Thymus (tissue), 11 donors: ENCODE data around the gene NDUFB3. TPM values are rescaled to one million over a fixed set of nuclear protein-coding genes. Genes with fewer than 3 reads are reported as not detected.

Experiments
- DNase-seq, 9 donors: peaks; one replicate each; pipeline ENCODE4 v3.0.0-alpha.2; 2013; ENCODE audit warnings: low spot score in 9 of 9, low read depth in 6 of 9, missing footprints in 1 of 9
- H3K27ac ChIP-seq, 2 donors: one replicate each; pipeline ENCODE4 v1.5.1; 2013; ENCODE audit warnings: control low read depth in 1 of 2, low read depth in 1 of 2, low read length in 1 of 2, mild to moderate bottlenecking in 1 of 2, moderate library complexity in 1 of 2
- H3K27me3 ChIP-seq, 2 donors: one replicate each; pipeline ENCODE4 v1.5.1; 2013; ENCODE audit warnings: low read length in 1 of 2; ENCODE audit not compliant: control insufficient read depth in 2 of 2, insufficient read depth in 1 of 2
- H3K36me3 ChIP-seq, 2 donors: one replicate each; pipeline ENCODE4 v1.5.1; 2013; ENCODE audit warnings: low read length in 1 of 2, mild to moderate bottlenecking in 1 of 2, moderate library complexity in 1 of 2; ENCODE audit not compliant: control insufficient read depth in 2 of 2, insufficient read depth in 2 of 2
- H3K4me1 ChIP-seq, 2 donors: one replicate each; pipeline ENCODE4 v1.5.1; 2013; ENCODE audit warnings: low read length in 2 of 2; ENCODE audit not compliant: control insufficient read depth in 2 of 2, insufficient read depth in 2 of 2
- H3K4me3 ChIP-seq, 2 donors: one replicate each; pipeline ENCODE4 v1.5.1; 2013; ENCODE audit warnings: low read length in 2 of 2, control low read depth in 1 of 2, mild to moderate bottlenecking in 1 of 2
- H3K9me3 ChIP-seq, 2 donors: one replicate each; pipeline ENCODE4 v1.5.1; 2013; ENCODE audit warnings: low read length in 1 of 2, mild to moderate bottlenecking in 1 of 2; ENCODE audit not compliant: control insufficient read depth in 2 of 2, insufficient read depth in 1 of 2
- WGBS: extraction: QIAGEN DNeasy Blood & Tissue Kit; methylation state at CpG from one replicate; pipeline ENCODE4 v1.1.7; 2013; 5-methylcytosine and 5-hydroxymethylcytosine counted together
- polyA plus RNA-seq: library from polyadenylated mRNA; stranded (reverse); fragments of 200-250 nt; gene quantifications from one replicate; pipeline ENCODE4 v1.2.3, GENCODE V29; 2013
- total RNA-seq: library from RNA; stranded (reverse); fragments of 120-200 nt; gene quantifications from one replicate; pipeline ENCODE4 v1.2.4, GENCODE V29; 2013
- donor health status: healthy.

NDUFB3 gene
- total and polyA plus RNA-seq, 2 donors: 83.0 to 210 TPM

DNA sequence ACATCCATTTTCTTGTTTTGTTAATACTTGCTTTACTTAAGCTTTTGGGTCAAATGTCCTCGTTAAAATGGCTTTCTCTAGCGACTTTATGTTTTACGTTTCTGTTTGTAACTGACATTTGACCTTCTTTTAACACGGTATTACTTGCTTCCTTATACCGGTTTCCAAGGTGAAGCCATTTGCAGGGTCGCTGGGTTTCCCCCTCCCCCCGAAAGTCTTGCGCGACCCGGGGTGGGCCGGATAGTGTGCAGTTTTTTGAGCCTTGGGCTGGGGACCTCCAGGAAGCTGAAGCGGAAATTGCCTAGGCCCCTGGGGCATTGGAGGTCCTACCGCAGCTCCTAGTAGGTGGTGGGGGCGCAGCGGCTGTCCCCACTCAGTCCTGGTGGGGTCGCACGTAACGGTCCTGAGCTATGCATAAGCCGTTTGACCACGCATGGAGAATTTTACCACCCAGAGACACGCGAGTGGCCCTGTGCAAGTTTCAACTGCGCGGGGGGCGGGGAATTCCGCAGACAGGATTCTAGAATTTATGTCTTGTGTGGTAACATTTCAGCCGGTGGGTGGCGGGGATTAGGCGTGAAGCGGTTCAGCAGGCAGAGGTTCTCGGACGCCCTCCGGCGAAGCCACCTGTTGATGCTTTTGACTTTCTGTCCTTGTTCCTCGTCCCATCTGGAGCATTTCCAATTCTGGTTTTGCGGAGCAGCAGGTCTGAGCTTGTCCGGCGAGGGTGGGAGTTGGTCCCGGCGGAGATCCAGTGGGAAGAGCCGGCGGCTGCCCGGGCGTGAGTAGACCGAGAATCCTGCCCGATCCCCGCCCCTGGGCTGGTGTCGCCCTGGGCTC, 46.5 kb downstream of the NDUFB3 start:
- H3K36me3 ChIP-seq: peaks cover 0 to 7% of the 10 kb centered on the region in 2 donors
- H3K27me3 ChIP-seq: no peaks in the 10 kb centered on the region
- WGBS: under 1% methylated on average over 48 of the region's 48 CpGs
- peaks cover 0 to 6% of the 10 kb centered on the region in 2 donors for H3K9me3 ChIP-seq
- peak in 8 of 9 donors; percentile 63 to 91 (median 76) for DNase-seq
- peaks cover 27 to 62% of the 10 kb centered on the region in 2 donors for H3K4me1 ChIP-seq
- peak overlapping the region; percentile 99 to 100 for H3K27ac ChIP-seq
- H3K4me3 ChIP-seq: peak overlapping the region; percentile 93 to 98

DNA sequence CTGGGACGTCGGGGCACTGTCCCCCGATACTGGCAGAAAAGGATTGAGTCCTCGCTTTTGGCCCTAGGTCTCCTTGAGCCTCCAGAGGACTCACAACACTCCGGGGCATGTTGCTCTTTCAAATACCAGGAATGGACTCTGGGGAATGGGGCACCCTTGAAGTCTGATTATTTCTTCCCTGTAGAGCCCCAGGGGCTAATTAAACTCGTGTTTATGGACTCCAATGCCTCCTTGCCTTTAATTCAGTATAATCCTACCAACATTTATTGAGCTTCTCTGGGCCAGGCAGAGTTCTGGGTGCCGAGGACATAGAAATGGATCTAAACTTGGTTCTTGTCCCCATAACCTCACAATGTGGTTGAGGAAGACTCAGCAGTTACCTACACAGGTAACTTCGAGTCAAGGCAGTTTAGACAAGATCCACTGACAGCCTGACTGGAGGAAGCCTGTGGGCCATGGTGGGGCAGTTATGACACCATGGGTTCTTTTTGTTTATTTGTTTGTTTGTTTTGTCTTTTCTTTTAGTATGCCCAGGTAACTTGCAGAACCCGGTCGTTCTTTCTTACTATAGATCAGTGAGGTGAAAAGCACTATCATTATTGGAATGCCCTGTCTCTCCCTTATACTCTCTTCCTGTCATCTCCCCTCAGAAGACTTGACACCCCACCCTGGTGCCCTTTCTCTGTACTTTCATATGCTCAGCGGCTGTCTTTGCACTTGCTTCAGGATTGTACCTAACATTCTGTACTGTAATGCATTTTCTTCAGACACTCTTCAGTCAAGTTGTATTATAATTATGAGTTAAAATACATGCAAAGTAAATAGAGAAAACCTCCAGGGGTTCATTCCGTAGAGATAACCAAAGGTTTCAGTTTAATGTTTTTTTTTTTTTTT, 47.4 kb downstream of the NDUFB3 start:
- Histone ChIP-seq H3K27ac (peak overlapping the region; percentile 99 to 100), H3K4me1 (peaks cover 27 to 71% of the 10 kb centered on the region in 2 donors), H3K9me3 (peaks cover 0 to 6% of the 10 kb centered on the region in 2 donors), H3K36me3 (peaks cover 0 to 7% of the 10 kb centered on the region in 2 donors), H3K4me3 (peak overlapping the region; percentile 93 to 98), H3K27me3 (no peaks in the 10 kb centered on the region)
- WGBS: 3% methylated on average over 12 of the region's 12 CpGs
- DNase-seq: peak in 2 of 9 donors; percentile 29 to 69

DNA sequence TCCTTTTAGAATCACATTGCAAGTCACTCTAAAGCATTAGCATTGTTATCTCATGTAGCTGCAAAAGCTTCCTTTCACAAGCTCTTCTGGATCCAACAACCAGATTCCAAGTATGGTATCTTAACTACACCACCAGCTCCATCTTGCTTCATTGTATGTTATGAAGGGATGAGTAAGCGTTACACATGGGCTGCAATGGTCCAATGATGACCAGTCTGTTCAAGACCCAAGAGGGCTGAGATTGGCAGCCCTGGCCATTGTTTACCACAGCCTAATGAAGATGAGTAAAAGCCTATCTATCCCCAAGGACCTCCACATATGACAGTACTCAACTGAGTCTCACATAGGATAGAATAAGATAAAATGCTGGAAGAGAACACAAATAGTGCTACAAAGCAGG, 50.5 kb downstream of the NDUFB3 start:
- no peak for DNase-seq
- H3K36me3 ChIP-seq: peaks cover 0 to 7% of the 10 kb centered on the region in 2 donors
- H3K9me3 ChIP-seq: no peaks in the 10 kb centered on the region
- 97% methylated on average over 1 of the region's 1 CpG for WGBS
- H3K27me3 ChIP-seq: no peaks in the 10 kb centered on the region
- H3K4me3 ChIP-seq: no peak overlapping the region
- H3K27ac ChIP-seq: no peak overlapping the region
- peaks cover 50 to 83% of the 10 kb centered on the region in 2 donors for H3K4me1 ChIP-seq

GRCh38 chr2:201126308-201127151, 54.7 kb downstream of the NDUFB3 start:
- 31% methylated on average over 9 of the region's 9 CpGs for WGBS
- Histone ChIP-seq H3K36me3 (peaks cover 6 to 14% of the 10 kb centered on the region in 2 donors), H3K27ac (peak overlapping the region; percentile 79 to 85), H3K9me3 (no peaks in the 10 kb centered on the region), H3K27me3 (no peaks in the 10 kb centered on the region), H3K4me1 (peaks cover 49 to 77% of the 10 kb centered on the region in 2 donors), H3K4me3 (no peak overlapping the region)
- peak in 1 of 9 donors; percentile 42 for DNase-seq

DNA sequence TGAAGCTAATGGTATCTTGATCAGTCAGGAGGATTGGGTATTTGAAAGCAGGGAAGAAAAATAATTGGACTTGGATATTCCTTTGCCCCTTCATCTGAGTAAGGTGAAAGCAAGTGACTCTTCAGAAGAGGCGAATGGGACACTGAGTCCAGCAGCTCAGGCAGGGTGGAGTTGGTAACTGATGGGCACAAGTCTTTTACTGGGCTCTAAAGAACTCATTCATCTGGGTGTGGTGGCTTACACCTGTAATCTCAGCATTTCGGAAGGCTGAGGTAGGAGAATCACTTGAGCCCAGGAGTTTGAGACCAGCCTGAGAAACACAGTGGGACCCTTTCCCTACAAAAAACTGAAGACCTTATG, 55.3 kb downstream of the NDUFB3 start:
- Histone ChIP-seq H3K27me3 (no peaks in the 10 kb centered on the region), H3K36me3 (peaks cover 6 to 17% of the 10 kb centered on the region in 2 donors), H3K27ac (peak overlapping the region; percentile 79 to 85), H3K9me3 (no peaks in the 10 kb centered on the region), H3K4me1 (peaks cover 49 to 78% of the 10 kb centered on the region in 2 donors), H3K4me3 (no peak overlapping the region)
- 88% methylated on average over 2 of the region's 2 CpGs for WGBS
- DNase-seq: no peak

DNA sequence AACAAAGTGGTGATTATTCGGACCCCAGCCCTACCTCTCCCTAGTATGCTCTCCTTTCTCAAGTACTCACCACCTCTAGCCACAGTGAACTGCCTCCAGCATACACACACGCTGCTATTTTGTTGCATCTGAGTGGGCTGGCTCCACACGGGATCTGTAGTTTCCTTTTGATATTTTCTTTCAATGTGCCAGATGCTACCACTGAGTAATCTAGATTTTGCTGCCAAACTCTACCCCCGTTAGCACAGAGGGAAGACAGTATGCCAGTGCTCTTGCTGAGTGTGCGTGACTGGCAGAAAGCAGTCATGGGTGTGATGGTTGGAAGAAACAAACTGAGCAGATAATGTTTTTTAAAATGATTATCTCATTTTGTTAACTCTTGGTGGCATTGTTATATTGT, 55.8 kb downstream of the NDUFB3 start:
- WGBS: 33% methylated on average over 5 of the region's 5 CpGs
- peak in 2 of 9 donors; percentile 32 to 50 for DNase-seq
- no peak overlapping the region for H3K4me3 ChIP-seq
- H3K9me3 ChIP-seq: no peaks in the 10 kb centered on the region
- peaks cover 6 to 14% of the 10 kb centered on the region in 2 donors for H3K36me3 ChIP-seq
- H3K27ac ChIP-seq: peak overlapping the region; percentile 79 to 85
- H3K27me3 ChIP-seq: no peaks in the 10 kb centered on the region
- H3K4me1 ChIP-seq: peaks cover 45 to 74% of the 10 kb centered on the region in 2 donors

DNA sequence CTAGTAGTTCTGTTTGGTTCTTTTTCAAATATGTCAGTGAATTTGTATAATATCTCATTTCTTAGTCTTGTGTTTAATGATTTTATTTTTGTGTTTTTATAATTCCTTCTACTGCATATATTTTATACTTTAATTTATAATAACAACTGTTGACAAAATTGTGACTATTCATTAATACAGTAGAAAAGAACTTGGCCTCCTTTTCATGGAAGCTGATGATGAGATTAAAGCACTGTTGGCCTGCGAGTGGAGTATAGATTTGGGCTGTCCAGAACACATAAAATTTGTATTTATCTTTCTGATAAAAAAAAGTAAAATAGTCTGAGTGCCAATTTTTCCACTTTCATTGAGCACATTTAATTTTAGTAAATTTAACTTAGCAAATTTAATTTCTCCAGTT, 56.2 kb downstream of the NDUFB3 start:
- 94% methylated on average over 1 of the region's 1 CpG for WGBS
- Histone ChIP-seq H3K27ac (peak overlapping the region in 1 of 2 donors; percentile 9), H3K4me3 (no peak overlapping the region), H3K27me3 (no peaks in the 10 kb centered on the region), H3K9me3 (no peaks in the 10 kb centered on the region), H3K4me1 (peaks cover 43 to 70% of the 10 kb centered on the region in 2 donors), H3K36me3 (peaks cover 9 to 19% of the 10 kb centered on the region in 2 donors)
- no peak for DNase-seq

- 34% methylated on average over 4 of the region's 4 CpGs for WGBS
- Histone ChIP-seq H3K36me3 (peaks cover 16 to 28% of the 10 kb centered on the region in 2 donors), H3K9me3 (no peaks in the 10 kb centered on the region), H3K27ac (peak overlapping the region; percentile 68 to 81), H3K4me3 (no peak overlapping the region), H3K4me1 (peaks cover 40 to 61% of the 10 kb centered on the region in 2 donors), H3K27me3 (no peaks in the 10 kb centered on the region)
- DNase-seq: peak in 2 of 9 donors; percentile 32 to 53
Observed at GRCh38 chr2:201128933-201129505, 57.2 kb downstream of the NDUFB3 start.
